ENCODE results near the gene ZDHHC4. TPM values are rescaled to one million over a fixed set of nuclear protein-coding genes. Genes with fewer than 3 reads are reported as not detected.

ZDHHC4 gene
- total and polyA plus RNA-seq, 2 of the 13 experiments (the other 11 are each of a cell fraction or from before 2014, with no cell fraction given), result 83.2 to 188 TPM

- TF ChIP-seq JUND (CRISPR knock-in tag; IDR thresholded peaks at IDR 0.05), result no peak
Observed at GRCh38 chr7:6600093-6600492, 22.8 kb downstream of the ZDHHC4 start (continued).

- POLR2A ChIA-PET, result no interaction called here
- Histone ChIP-seq H3K4me1 (ENCODE audit: insufficient read depth, low read length) (no peaks in the 10 kb centered on the region), H3K27ac (ENCODE audit: extremely low read length, insufficient read depth, low read length) (no peak overlapping the region), H3K4me3 (replicated peaks in 1 of 3; ENCODE audit: insufficient read depth in 1 of 3, low read depth in 2 of 3, low read length in 3 of 3) (no peak overlapping the region), H2AFZ (ENCODE audit: low read length) (no peak overlapping the region), H3K9ac (ENCODE audit: insufficient read depth, low read depth, low read length) (no peak overlapping the region), H3K79me2 (ENCODE audit: insufficient read depth, low read length) (no peaks in the 10 kb centered on the region), H3K9me3 (ENCODE audit: low read length) (no peaks in the 10 kb centered on the region), H3K27me3 (ENCODE audit: control insufficient read depth in 1 of 2, insufficient read depth in 2 of 2, low read length in 2 of 2) (no peaks in the 10 kb centered on the region), H3K36me3 (replicated peaks in 1 of 2; ENCODE audit: control insufficient read depth in 1 of 2, insufficient read depth in 2 of 2, low read length in 2 of 2) (peaks cover 7 to 34% of the 10 kb centered on the region in 2 experiments; a peak in 4 of 5 replicates), H4K20me1 (ENCODE audit: insufficient read depth, low read length) (no peaks in the 10 kb centered on the region; the same call in 1 of the 2 replicates), H3K4me2 (ENCODE audit: low read depth, low read length) (no peak overlapping the region)
- CTCF ChIA-PET (ENCODE audit: low intra/inter-chr PET ratio, low total read pairs), result no interaction called here
- no peak for FAIRE-seq
- TF ChIP-seq NR1H2 (CRISPR knock-in tag; IDR thresholded peaks at IDR 0.05; ENCODE audit: borderline replicate concordance, low read depth) (no peak), ETV5 (CRISPR knock-in tag; IDR thresholded peaks at IDR 0.05; ENCODE audit: borderline replicate concordance) (no peak), RBFOX2 (IDR thresholded peaks at IDR 0.05; ENCODE audit: low read depth, low read length) (peak; percentile 46), PCBP2 (optimal IDR thresholded peaks at IDR 0.05; ENCODE audit: low read depth, low read length, poor library complexity, severe bottlenecking) (no peak), GTF3A (CRISPR knock-in tag; conservative IDR thresholded peaks at IDR 0.05) (no peak), AGO2 (optimal IDR thresholded peaks at IDR 0.05; ENCODE audit: low read depth, low read length) (peak; percentile 67), FOXK1 (CRISPR knock-in tag; IDR thresholded peaks at IDR 0.05; ENCODE audit: borderline replicate concordance, low read depth) (no peak), FLYWCH1 (CRISPR knock-in tag; IDR thresholded peaks at IDR 0.05) (no peak), ATF7-NPFF (CRISPR knock-in tag; IDR thresholded peaks at IDR 0.05; ENCODE audit: low read depth) (no peak), TBX3 (IDR thresholded peaks at IDR 0.05; ENCODE audit: borderline replicate concordance) (no peak), ZNF430 (CRISPR knock-in tag; IDR thresholded peaks at IDR 0.05) (no peak), ZBTB33 (CRISPR knock-in tag; IDR thresholded peaks at IDR 0.05) (peak; percentile 57; the same call in 1 of the 2 replicates), ZNF687 (CRISPR knock-in tag; IDR thresholded peaks at IDR 0.05) (0 out of 2 replicates have a peak, but pooled peaks have one; percentile 10), GMEB1 (CRISPR knock-in tag; IDR thresholded peaks at IDR 0.05; ENCODE audit: borderline replicate concordance) (no peak)
- peak; percentile 5; the same call in 1 of the 3 replicates for ATAC-seq
- TSS peak; percentile 37 for BruUV-seq (replicated peaks)
- in situ Hi-C loops (cut with HindIII; ENCODE audit: extremely low pct_ligation_motif_present, low pct_unique_long_range_greater_than_20kb) (no loop called here), intact Hi-C loops (cut with micrococcal nuclease; ENCODE audit: unreplicated experiment) (no loop called here)
- no CpG with 5 or more reads among the region's 10 CpGs for WGBS (ENCODE audit: low lambda C conversion rate)
- no peak for DNase-seq (ENCODE audit: low spot score)
Observed at GRCh38 chr7:6604458-6604857, 27.2 kb downstream of the ZDHHC4 start.
